Transverse colon (tissue), 1 donor: ENCODE measurements around the gene PLVAP.

Source experiments
- EP300 ChIP-seq: sonication (generic); formaldehyde crosslinking; IDR thresholded peaks from one replicate; pipeline ENCODE4 v1.6.1; 2017; ENCODE audit warnings: antibody characterized with exemption, low read depth
- POLR2A ChIP-seq: fragments of 450-650 bp; IDR thresholded peaks from one replicate; pipeline ENCODE4 v1.6.1; 2016; ENCODE audit warnings: antibody characterized with exemption, mild to moderate bottlenecking, moderate library complexity

GRCh38 chr19:17411801-17412200, 34.7 kb upstream of the PLVAP start:
- no peak for TF ChIP-seq POLR2A
- no peak for TF ChIP-seq EP300
